Ishikawa (cell line): ENCODE data around the gene PLAC8.

Experiments
- CEBPB ChIP-seq: IDR thresholded peaks from 2 replicates; pipeline ENCODE4 v1.6.1; 2012
- EP300 ChIP-seq: IDR thresholded peaks from 2 replicates; pipeline ENCODE4 v1.6.1; 2012; ENCODE audit warnings: borderline replicate concordance
- FOXM1 ChIP-seq: IDR thresholded peaks from 2 replicates; pipeline ENCODE4 v1.6.1; 2012; ENCODE audit warnings: low read depth, borderline replicate concordance
- MAX ChIP-seq: IDR thresholded peaks from 2 replicates; pipeline ENCODE4 v1.6.1; 2012
- RAD21 ChIP-seq: IDR thresholded peaks from 2 replicates; pipeline ENCODE4 v1.6.1; 2012; ENCODE audit warnings: low read depth
- REST ChIP-seq: IDR thresholded peaks from 2 replicates; pipeline ENCODE4 v1.6.1; 2012; ENCODE audit warnings: low read depth, mild to moderate bottlenecking
- TAF1 ChIP-seq: IDR thresholded peaks from 2 replicates; pipeline ENCODE4 v1.6.1; 2012; ENCODE audit warnings: low read depth, mild to moderate bottlenecking
- TCF12 ChIP-seq: IDR thresholded peaks from 2 replicates; pipeline ENCODE4 v1.6.1; 2012; ENCODE audit warnings: low read depth
- TEAD4 ChIP-seq: IDR thresholded peaks from 2 replicates; pipeline ENCODE4 v1.6.1; 2012
- USF1 ChIP-seq: IDR thresholded peaks from 2 replicates; pipeline ENCODE4 v1.6.1; 2012
- YY1 ChIP-seq: IDR thresholded peaks from 2 replicates; pipeline ENCODE4 v1.6.1; 2012; ENCODE audit warnings: low read depth
- ZBTB7A ChIP-seq: IDR thresholded peaks from 2 replicates; pipeline ENCODE4 v1.6.1; 2012; ENCODE audit warnings: low read depth

GRCh38 chr4:83118869-83119268 lies 4.3 kb upstream of the PLAC8 start:
- TF ChIP-seq MAX (no peak), CEBPB (no peak), FOXM1 (no peak), TAF1 (no peak), RAD21 (no peak), REST (no peak), EP300 (no peak), USF1 (no peak), YY1 (no peak), TEAD4 (no peak), ZBTB7A (no peak), TCF12 (no peak)
